Measurements from ENCODE around the gene TMEM44.

The TMEM44 gene, protein sequence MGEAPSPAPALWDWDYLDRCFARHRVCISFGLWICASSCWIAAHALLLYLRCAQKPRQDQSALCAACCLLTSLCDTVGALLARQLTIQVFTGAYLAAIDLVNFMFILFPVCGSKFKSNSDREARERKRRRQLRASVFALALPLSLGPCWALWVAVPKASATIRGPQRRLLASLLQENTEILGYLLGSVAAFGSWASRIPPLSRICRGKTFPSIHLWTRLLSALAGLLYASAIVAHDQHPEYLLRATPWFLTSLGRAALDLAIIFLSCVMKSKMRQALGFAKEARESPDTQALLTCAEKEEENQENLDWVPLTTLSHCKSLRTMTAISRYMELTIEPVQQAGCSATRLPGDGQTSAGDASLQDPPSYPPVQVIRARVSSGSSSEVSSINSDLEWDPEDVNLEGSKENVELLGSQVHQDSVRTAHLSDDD

DNA sequence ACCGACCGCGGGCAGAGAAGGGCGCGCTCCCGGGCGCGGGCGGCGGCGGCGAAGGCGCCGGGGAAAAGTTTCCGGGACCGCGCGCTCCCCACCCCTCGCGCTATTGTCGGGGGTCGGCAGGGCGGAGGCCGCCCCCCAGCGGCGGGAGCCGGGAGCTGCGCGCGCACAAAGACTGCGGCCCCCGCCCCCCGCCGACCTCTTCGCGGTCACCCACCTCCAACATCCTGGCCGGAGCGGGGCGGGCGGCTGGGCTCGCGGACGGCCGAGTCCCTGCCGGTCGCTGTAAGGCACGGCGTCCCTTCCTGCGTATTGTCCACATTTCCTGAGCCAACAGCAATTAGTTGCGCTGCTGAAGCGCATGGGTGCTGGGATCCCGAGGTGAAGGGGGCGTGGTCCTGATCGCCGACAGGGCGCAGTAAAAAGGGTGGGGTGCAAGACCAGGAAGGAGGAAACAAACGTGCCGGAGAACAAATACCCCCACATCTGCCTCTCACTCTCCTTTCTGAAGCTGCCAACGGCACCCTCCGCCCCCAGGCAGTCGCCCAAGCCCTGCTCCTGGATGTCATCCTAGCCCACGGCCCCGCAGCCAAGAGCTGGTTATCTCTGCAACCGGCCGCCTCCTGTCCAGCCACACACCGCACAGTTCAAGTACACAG, at the start of gene TMEM44:
TSS of gene TMEM44 (minus strand) at position 71 of the 656 bp plus-strand sequence. CDS start 204 bp downstream, outside the sequence.
- DNase-seq (ENCODE audit: low spot score), result peak; percentile 95

DNA sequence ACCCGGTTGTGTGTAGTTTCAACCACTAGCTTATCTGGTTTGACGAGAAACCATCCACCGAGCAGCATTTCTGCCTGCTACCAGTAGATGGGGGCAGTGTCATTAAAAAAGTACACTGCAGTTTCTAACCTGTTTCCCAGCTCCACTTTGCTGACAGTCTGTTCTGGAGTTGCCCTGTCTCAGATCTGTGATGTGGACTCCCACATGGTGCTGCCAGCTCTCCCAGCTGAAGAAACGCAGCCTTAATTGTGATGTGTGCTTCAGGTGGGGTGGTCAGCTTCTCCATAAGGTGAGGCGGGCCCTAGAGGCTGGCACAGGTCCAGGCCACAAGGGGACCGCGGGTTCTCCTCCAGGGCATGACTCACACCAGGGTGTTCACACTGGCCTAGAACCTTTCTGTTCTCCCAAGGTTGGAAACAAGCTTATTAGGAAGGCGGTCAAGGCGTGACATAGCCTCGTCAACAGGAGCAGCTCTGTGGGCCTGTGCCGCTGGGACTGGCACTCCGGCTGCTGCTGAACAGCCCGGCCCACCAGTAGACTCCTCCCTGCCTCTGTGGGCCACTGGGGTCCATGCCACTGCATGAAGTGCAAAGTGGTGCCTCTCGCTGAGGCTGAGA, 49.6 kb upstream of the TMEM44 start:
- peak; percentile 87 for DNase-seq (ENCODE audit: low spot score)

DNA sequence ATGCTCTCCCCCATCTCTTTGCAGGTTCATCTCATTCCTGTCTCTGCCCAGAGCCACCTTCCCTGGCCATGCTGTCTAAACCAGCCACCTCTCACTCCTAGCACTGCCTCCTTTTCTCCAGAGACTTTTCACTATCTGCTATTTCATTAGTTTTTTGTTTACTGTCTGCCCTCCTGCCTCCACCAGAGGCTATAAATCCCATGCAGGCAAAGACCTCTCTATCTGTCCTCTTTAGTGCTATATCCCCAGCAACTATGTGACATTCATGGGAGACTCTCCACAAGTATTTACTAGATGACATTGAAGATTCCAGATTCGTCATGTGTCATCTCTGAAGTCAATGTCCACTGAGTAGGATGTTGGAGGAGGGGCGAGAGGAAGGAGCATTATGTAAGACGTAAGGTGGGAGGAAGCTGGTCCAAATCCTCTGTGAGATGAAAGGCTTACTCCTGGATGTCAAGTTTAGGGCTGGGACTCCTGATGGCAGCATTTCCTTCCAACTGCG, 49.0 kb upstream of the TMEM44 start:
- DNase-seq (ENCODE audit: low spot score), result no peak

DNA sequence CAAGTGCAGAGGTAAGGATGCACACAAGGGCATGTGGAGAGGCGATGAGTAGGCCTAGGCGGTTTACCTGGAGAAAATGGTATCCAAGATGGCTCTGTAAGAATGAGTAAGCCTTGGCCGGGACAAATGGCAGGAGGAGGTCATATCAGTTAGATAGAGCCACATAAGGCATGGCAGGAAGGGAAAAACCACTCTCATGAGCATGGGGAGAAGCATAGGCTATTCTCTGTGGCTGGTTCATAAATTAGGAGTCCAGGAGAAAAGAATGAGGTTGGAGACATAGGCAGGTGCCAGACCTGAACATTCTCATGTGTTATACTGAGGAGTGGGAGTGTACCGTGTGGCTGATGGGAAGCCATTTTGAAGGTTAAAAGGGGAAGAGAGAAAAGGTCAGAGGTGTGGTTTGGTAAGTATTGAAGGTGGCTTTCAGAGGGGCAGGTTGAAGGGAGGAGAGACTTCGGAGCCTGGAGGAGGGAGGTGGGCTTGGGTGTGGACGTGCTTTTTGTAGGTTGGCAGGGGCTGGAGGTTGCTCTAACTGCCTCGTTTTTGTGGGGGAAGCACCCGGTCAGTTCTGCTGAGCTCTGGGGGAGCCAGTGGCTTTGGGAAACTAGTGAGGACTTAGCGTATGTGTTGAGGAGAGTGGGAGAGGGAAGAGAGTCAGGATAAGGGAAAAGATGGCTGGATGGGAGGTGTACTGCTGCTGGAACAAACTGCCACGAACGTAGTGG, 47.8 kb upstream of the TMEM44 start:
- DNase-seq (ENCODE audit: low spot score), result no peak

DNA sequence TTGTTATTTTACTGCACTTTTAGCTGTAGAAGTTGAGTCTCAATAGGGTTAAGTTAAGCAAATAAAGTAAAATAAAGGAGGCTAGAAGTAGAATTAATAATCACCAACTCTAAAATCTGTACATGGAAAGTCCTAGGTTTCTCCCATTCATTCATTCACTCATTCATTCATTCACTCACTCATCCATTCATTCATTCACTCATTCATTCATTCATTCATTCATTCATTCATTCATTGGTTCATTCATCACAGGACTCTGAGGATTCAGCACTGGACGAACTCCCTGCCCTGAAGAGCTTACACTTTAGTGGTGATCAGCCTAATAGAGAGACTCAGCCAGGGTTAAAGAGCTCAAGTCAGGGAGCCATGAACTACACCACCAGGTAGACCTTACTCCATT, 43.3 kb upstream of the TMEM44 start:
- DNase-seq (ENCODE audit: low spot score), result no peak

DNA sequence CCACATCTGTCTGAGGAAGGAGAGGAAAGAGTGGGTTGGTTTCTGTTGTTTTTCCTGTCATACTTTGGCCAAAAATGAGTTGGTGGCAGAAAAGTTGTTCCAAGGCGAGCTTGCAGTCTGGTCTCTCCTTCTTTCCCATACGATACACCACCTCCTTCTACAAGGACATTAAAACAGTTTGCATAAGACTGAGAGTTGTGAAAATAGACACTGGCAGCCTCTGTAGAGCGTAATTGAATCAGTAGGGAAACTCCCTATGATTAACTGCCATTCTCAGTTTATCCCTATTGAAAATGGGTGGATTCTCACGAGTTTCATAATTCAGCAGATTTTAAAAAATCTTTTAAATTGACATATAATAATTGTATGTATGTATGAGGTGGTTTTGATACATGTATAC, 42.5 kb upstream of the TMEM44 start:
- no peak for DNase-seq (ENCODE audit: low spot score)

DNA sequence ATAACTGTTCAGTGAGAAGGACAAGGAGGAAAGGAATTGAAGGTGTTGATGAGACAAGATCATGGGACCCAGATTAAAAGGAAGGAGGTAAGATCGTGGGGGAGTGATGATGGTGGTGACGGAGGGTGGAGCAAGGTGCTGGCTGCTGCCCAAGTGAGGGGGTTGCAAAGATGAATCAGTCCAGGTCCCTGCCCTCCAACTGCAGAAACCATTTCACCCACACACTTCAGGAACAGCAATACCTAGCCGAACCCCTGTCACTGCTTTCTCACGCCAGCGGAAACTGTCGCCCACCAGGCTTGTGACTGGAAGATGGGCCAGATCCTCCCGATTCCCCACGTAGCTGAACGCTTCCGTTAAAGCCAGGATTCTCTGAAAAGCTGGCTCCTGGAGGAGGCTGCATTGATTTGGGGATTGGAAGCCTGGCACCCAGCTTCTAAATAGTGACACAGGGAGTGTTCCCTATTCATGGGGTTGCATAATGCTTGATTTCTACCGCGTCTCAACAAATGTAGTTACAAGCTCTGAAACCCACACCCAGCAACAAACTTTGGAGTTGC, 41.9 kb upstream of the TMEM44 start:
- DNase-seq (ENCODE audit: low spot score), result no peak

DNA sequence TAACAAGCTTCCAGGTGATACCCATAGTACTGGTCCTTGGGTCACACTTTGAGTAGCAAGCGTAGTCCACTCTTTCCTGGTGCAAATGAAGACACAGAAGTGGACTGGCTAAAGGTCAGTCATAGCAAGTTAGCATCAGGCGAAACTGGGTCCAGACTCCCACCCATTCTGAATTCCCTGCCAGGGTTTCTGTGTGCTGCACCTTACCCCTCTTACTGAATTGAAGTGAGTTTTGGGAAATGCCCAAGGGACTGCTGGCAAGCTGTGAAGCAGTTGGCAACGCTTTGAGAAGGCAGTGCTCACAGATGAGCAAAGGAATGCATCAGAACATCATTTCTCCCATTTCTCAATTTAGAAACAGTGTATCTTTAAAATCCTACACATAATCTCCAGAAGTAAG, 40.5 kb upstream of the TMEM44 start:
- DNase-seq (ENCODE audit: low spot score), result no peak

DNA sequence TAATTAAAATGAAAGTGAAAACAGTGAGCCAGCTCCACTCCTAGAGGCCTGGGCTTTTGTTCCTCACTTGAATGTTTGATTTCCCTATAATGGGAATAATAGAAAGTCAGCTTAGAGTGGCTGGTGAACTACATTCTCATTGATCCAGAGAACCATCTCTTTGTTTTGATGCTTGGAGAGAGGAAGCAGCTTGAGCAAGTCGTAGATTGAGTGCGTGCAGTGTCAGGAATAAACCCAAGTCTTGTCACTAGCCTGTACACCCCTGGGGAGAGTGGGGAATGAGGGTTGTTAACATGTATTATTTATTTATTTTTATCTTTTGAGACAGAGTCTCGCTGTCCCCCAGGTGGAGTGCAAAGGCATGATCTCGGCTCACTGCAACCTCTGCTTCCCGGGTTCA, 39.7 kb upstream of the TMEM44 start:
- no peak for DNase-seq (ENCODE audit: low spot score)

DNA sequence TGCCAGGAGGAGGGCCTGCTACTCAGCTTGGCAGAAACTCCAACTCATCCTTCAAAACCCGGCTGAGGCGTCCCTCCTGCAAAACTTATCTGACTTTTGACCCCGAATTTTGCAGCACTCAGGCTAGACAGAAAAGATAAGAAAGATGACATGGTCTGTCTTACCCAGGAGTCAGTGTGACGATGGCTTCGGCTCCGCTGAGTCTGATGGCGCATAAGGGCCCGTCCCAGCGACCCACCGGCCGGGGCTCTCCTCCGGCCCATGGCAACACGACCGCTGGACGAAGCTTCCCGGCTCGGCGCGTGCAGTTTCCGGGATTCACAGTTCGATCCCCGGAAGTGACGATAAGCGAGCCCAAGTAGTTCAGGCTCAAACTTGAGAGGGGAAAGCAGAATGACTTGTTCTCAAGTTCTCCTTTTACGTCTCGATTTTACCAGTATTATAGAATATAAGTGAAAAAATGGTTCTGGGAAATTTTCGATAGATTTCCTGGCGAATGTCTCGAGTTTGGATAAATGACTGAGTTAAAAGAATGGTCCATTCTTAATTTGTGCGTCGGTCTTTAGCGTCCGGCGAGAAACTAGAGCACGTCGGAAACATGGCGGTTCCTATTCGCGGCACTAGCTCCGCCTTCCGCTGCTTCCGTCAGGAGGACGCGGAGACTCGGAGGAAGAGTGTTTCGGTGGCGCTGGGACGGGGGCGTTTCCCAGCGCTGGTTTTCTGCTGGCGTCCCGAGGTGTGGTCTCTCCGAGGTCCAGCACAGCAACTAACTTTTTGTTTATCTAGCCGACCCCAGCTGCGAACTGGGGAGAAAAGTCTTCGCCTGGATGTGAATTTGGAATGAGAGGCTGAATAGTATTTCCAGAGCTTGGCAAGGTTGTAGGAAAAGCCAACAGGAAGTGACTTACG, 38.9 kb upstream of the TMEM44 start, which contains the start of gene LSG1:
TSS of gene LSG1 (minus strand) at position 292 of the 909 bp plus-strand sequence. CDS start at position 263, 29 bp downstream.
- peak; percentile 90 for DNase-seq (ENCODE audit: low spot score)

DNA sequence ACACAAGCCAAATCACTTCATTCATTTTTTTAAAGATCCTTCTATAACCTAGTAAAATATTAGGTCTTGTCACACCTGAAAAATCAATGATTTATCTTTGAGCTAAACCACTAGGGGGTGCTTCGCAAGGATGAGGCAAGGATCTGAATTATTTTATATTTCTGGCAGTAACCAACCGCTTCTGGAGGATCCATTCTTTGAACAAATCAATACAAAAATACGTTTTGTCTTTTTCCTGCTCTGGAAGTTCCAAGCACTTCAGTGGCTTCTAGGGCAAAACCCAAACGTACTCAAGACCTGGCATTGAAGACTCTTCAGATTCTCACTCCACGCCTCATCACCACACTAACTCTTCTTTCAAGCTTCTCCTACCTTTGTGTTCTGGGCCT, 38.3 kb upstream of the TMEM44 start:
- peak; percentile 36 for DNase-seq (ENCODE audit: low spot score)

DNA sequence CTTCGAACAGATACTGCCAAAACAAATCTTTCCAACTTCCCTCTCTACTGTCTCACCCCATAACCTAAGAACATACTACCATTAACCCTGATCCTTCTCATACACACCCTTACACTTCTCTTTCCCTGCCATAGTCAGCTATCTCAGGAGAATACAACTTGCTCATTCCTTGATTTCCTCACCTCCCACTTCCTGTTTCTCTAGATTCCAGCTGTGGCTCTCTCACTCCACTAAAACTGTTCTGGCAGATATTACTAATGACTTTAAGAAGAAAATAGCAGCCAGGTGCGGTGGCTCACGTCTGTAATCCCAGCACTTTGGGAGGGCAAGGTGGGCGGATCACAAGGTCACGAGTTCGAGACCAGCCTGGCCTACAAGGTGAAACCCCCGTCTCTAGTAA, 34.1 kb upstream of the TMEM44 start:
- no peak for DNase-seq (ENCODE audit: low spot score)

DNA sequence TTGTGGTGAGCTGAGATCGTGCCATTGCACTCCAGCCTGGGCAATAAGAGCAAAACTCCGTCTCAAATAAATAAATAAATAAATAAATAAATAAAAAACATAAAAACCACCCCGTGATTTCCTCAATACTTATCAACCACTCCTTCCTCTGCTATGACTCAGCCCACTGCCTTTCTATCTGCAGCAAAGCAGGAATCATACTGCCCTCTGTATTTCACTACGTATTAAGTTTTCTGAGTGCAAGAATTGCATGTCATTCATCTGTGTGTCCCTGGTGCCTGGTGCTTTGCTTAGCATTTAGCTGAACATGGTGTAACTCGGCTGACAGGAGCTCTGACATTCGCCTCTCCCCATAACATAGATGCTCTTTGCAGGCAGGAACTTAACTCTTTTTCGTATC, 31.6 kb upstream of the TMEM44 start:
- DNase-seq (ENCODE audit: low spot score), result no peak

DNA sequence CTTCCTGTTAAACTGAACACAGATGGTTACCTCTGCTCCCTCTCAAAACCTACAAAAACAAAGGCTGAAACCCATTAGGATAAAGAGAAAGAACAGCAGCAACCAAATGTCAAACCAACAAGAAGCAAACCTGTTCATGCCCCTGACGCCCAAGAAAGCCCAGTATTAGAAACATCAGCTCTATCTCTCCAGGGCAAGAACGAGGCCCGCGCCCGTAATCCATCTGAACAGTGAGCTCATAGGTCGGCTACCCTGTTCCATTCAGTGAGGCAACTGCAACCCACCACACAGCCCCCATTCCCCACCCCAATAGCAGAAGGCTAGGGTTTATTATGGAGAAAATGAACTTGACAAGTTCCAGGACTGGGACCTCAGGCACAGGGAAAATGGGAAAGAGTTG, 28.7 kb upstream of the TMEM44 start:
- no peak for DNase-seq (ENCODE audit: low spot score)

DNA sequence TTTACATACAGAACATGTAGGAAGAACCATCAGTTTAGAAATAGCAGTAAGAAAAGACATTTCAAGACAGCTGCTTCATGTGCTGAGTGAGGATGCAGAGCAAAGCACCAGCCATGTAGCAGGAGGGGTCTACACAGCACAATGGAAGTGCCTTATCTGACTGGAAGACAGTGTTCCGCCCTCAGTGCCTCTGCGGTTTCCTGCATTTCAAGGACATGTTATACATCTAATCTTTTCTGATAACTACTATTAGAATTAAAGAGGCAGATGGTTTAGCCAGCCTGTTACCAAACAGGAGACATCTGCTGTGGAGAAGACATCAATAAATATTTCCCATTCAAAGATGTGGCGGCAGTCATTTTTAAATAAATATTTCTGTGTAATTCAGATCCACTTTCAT, 28.2 kb upstream of the TMEM44 start:
- no peak for DNase-seq (ENCODE audit: low spot score)

DNA sequence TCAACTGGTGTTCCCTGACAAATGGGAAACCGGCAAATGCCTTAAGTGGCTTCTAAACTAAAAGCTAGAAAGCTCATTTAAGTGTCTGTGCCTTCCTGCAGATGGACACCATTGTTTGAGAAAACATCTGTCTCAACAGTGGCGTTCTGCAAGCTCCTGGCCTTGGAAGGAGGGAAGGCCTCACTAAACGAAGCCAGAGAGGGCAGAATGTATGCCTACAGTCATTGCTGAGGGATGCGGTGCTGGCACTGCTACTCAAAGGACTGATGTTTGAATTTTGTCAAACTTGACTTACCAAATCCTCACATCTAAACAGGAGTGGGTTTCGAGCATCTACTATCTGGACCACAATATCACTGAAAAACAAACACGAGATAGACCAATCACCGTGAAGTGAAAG, 26.6 kb upstream of the TMEM44 start:
- DNase-seq (ENCODE audit: low spot score), result no peak

DNA sequence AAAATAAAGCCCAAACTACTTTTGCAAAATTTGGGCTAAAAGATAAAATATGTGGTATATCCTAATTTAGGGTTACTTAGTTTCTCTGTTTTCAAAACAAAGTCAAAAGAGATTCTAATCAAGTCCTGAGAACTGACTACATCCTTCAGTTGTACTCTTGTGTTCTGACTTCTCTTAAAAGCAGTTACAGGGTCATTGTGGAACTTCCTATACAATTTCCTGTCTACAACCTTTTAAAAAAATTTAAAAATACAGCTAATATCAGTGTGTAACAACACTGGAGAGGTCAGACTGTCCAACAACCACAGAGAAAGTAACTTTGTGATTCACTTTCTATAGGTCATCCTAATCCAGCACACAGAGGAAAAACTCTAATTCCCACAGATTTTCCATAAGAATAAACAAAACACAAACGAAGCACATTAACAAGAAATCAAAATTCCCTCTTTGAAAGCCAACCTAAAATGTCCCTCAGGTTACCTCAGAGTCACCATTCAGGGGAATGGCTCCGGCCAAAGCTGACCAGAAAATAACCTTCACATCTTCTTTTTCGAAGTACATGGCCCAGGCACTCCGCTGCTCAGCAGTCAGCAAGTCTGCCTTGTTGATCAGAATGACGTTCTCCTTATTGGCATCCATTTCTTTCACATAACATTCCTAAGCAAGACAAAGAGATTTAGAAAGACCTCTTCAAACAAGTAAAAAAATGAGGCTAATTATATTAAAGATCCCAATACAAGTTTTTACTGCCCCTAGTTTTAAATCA, 25.4 kb upstream of the TMEM44 start:
- no peak for DNase-seq (ENCODE audit: low spot score)

DNA sequence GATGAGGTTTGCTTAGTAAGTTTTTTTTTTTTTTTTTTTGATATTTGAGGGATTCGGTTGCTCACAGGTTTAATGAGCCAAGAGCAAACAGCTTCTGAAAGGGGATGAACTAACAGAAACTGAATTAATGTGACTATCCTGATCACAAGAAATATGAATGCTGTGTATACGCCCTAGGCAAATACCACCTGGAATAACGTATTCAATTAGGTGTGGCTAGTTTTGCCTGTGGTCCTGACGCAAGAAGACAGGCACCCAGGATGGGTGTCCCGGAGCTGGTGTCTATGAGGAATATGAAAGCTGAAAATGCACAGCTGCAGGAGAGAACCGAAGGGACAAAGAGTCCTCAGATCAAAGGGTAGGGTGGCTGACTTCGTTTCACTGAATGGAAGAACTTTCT, 24.2 kb upstream of the TMEM44 start:
- no peak for DNase-seq (ENCODE audit: low spot score)

DNA sequence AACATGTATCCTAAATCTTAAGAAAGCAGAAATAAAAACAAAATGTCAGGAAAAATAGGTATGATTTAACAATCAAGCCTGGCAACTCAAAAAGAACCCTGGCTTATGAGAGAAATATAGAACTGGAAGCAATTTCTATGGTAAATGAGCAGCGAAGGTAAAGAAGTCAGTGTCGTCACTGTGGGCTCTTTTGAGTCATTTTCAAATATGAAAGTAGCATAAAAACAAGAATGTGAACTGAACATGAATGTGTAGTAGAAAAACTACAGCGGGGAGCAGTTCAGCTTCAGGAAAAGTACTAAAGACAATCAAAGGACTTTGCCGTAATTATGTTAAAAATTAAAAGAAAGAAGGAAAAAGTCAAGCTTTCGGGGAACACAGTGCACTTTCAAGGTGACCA, 21.2 kb upstream of the TMEM44 start:
- no peak for DNase-seq (ENCODE audit: low spot score)

DNA sequence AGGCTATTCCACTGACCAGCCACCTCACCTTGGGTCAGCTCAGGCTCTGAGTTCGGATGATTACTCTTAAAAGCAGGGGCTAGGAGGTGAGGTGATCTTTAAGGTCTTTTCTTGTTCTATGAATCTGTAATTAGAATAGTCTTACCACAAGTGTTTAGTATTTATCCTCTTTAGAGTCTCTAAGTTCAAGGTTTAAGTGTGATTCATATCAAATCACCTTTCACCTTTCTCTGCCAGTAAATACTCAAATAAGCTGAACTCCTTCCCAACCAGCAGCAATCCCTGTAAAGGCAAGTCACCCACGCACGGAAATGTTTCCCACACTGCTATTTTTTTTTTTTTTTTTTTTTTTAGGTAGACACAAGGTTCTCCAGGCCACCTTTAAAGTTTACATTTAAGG, 14.5 kb upstream of the TMEM44 start:
- no peak for DNase-seq (ENCODE audit: low spot score)

Measured in iPS-NIHi11 (cell line).